Measurements from ENCODE around the gene PRDM5.

PRDM5 gene

GRCh38 chr4:120821029-120821428 lies 101.5 kb downstream of the PRDM5 start:
- DNase-seq (ENCODE audit: low read depth, low spot score): no peak

GRCh38 chr4:120819805-120820437 lies 102.6 kb downstream of the PRDM5 start:
- DNase-seq (ENCODE audit: low read depth, low spot score): no peak

GRCh38 chr4:120816296-120816965 lies 106.1 kb downstream of the PRDM5 start:
- DNase-seq (ENCODE audit: low read depth, low spot score): no peak

- DNase-seq (ENCODE audit: low read depth, low spot score): no peak
Measured at GRCh38 chr4:120815361-120815760, 107.2 kb downstream of the PRDM5 start.

GRCh38 chr4:120814886-120815285 lies 107.6 kb downstream of the PRDM5 start:
- no peak for DNase-seq (ENCODE audit: low read depth, low spot score)

GRCh38 chr4:120812216-120812615 lies 110.3 kb downstream of the PRDM5 start:
- DNase-seq (ENCODE audit: low read depth, low spot score): no peak

- no peak for DNase-seq (ENCODE audit: low read depth, low spot score)
Measured at GRCh38 chr4:120809518-120809917, 113.0 kb downstream of the PRDM5 start.

- DNase-seq (ENCODE audit: low read depth, low spot score): no peak
Measured at GRCh38 chr4:120808475-120809141, 113.9 kb downstream of the PRDM5 start.

GRCh38 chr4:120801137-120801758 lies 121.3 kb downstream of the PRDM5 start:
- DNase-seq (ENCODE audit: low read depth, low spot score): no peak

- DNase-seq (ENCODE audit: low read depth, low spot score): no peak
Measured at GRCh38 chr4:120798570-120798969, 124.0 kb downstream of the PRDM5 start.

GRCh38 chr4:120796271-120796670 lies 126.3 kb downstream of the PRDM5 start:
- DNase-seq (ENCODE audit: low read depth, low spot score): no peak

GRCh38 chr4:120785202-120785601 lies 137.3 kb downstream of the PRDM5 start:
- no peak for DNase-seq (ENCODE audit: low read depth, low spot score)

- DNase-seq (ENCODE audit: low read depth, low spot score): no peak
Measured at GRCh38 chr4:120777459-120777858, 145.1 kb downstream of the PRDM5 start.

GRCh38 chr4:120775431-120775830 lies 147.1 kb downstream of the PRDM5 start:
- no peak for DNase-seq (ENCODE audit: low read depth, low spot score)

GRCh38 chr4:120773641-120774040 lies 148.9 kb downstream of the PRDM5 start:
- no peak for DNase-seq (ENCODE audit: low read depth, low spot score)

- DNase-seq (ENCODE audit: low read depth, low spot score): no peak
Measured at GRCh38 chr4:120771907-120772306, 150.6 kb downstream of the PRDM5 start.

- DNase-seq (ENCODE audit: low read depth, low spot score): no peak
Measured at GRCh38 chr4:120770897-120771296, 151.6 kb downstream of the PRDM5 start.

GRCh38 chr4:120769227-120769626 lies 153.3 kb downstream of the PRDM5 start:
- no peak for DNase-seq (ENCODE audit: low read depth, low spot score)

GRCh38 chr4:120765260-120765680 lies 157.3 kb downstream of the PRDM5 start:
- DNase-seq (ENCODE audit: low read depth, low spot score): no peak

- no peak for DNase-seq (ENCODE audit: low read depth, low spot score)
Measured at GRCh38 chr4:120763650-120764049, 158.9 kb downstream of the PRDM5 start.

GRCh38 chr4:120761070-120761469 lies 161.5 kb downstream of the PRDM5 start:
- DNase-seq (ENCODE audit: low read depth, low spot score): no peak

- no peak for DNase-seq (ENCODE audit: low read depth, low spot score)
Measured at GRCh38 chr4:120760047-120760446, 162.5 kb downstream of the PRDM5 start.

Measured in activated CD4-positive, CD25-positive, alpha-beta regulatory T cell treated with anti-CD3 and anti-CD28 coated beads, Interleukin-2, amount 50 U/mL, for 16 hours (primary cell).